Pulmonary artery endothelial cell (primary cell): ENCODE results near the gene PHACTR3. TPM values are rescaled to one million over a fixed set of nuclear protein-coding genes. Genes with fewer than 3 reads are reported as not detected.

Experiments used
- DNase-seq: peaks from one replicate; pipeline ENCODE4 v3.0.0-alpha.2; 2011; ENCODE audit warnings: low read depth, low spot score
- total RNA-seq: library from RNA; depleted of rRNA; stranded (reverse); fragments of >200 nt; gene quantifications from 2 replicates; pipeline ENCODE4 v1.2.3, GENCODE V29; 2014

PHACTR3 gene
- total RNA-seq, 1 donor from 2014 or later = not detected

DNA sequence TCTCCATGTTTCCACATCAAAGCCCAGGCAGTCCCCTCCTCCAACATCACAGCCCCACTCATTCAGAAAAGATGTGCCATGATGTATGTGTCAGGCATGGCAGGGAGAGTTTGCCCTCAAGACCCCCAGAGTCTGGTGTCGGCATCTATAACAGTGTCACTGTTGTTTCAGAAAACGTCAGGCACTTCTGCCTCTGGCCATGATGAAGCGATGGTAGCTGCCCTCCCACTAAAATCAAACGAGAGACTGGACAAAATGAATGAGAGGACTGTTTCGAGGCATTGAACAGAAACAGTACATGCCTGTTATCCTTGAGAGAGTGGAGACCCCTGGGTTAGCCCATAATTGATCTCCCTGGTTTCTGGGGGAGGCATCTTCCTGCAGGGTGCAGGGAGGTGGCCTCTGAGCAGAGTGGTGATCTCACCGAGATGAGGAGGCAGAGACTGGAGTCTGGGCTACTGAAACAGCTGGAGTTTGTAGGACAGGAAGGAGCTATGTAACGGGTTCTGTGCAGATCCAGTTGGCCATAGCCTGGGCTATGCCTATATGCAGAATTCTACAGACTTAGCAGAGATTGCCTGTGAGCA, 184.6 kb downstream of the PHACTR3 start:
- DNase-seq = no peak

DNA sequence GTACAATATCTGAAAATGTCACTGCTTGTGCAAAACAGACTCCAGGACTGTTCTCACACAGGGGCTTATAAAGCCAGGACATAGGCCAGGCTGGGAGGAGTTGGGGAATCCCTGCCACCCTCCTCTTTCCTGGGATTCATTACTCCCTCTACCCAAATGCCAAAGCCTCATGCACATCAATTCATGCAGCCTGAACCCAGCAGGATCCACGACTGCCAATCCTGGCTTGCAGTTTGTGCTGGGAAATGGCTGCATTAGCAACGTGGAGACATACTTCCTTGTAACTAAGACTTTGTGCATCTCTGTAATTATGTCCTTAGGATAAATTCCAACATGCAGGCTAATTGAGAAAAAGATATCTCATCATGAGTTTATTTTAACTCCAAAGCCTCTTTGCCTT, 185.3 kb downstream of the PHACTR3 start:
- no peak for DNase-seq

- DNase-seq = no peak
Measured at GRCh38 chr20:59790346-59790745, 186.0 kb downstream of the PHACTR3 start.

DNA sequence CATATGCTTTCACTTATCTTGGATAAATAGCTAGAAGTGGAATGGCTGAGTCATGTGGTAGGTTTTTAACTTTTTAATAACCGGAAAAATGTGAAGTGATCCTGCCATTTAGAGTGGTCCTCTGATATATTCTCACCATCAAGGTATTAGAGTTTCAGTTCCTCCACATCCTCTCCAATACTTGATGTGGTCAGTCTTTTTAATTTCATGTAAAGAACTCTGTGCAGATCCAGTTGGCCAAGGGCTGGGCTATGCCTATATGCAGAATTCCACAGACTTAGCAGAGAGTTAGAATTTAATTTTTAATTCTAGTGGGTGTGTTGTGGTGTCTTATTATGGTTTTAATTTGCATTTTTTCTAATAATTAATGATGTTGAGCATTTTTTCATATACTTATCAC, 188.0 kb downstream of the PHACTR3 start:
- no peak for DNase-seq

GRCh38 chr20:59794555-59794954, 190.2 kb downstream of the PHACTR3 start:
- no peak for DNase-seq

- DNase-seq = no peak
Measured at GRCh38 chr20:59800309-59800708, 196.0 kb downstream of the PHACTR3 start.

GRCh38 chr20:59802018-59802417, 197.7 kb downstream of the PHACTR3 start:
- no peak for DNase-seq

DNA sequence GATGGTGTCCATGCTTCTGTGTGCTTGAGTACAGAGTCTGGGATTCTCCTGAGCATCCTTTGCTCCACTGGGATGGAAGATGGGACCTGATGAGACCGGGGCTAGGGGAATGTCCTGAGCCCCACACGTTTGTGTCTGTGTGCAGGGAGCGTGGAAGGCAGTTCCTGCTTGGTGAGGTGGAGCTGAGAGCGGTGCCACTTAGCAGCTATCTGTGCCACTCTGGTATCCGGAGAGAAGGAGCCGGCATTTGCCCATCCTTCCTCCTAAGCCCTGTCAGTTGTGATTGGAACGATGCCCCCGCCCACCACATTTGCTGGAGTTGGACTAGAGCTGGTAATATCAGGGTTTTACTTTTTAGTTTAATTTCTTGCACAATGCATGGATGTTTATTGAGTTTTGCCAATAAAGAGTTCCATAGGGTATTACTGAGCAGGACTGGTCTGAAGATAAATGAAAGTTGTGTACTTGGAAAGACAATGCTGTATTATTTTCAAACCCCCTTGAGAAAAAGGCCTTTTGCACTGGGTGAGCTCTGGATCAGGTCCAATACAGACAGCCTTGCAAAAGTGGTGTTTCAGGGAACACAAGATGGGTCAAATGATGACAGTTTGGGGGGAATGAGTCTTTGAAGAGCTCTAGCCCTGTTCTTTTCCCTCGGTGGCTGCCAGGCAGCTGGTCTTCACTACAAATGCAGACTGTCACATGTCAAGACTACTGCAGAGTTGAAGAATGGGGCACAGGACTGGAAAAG, 198.3 kb downstream of the PHACTR3 start:
- no peak for DNase-seq

GRCh38 chr20:59804347-59804746, 200.0 kb downstream of the PHACTR3 start:
- DNase-seq = no peak

DNA sequence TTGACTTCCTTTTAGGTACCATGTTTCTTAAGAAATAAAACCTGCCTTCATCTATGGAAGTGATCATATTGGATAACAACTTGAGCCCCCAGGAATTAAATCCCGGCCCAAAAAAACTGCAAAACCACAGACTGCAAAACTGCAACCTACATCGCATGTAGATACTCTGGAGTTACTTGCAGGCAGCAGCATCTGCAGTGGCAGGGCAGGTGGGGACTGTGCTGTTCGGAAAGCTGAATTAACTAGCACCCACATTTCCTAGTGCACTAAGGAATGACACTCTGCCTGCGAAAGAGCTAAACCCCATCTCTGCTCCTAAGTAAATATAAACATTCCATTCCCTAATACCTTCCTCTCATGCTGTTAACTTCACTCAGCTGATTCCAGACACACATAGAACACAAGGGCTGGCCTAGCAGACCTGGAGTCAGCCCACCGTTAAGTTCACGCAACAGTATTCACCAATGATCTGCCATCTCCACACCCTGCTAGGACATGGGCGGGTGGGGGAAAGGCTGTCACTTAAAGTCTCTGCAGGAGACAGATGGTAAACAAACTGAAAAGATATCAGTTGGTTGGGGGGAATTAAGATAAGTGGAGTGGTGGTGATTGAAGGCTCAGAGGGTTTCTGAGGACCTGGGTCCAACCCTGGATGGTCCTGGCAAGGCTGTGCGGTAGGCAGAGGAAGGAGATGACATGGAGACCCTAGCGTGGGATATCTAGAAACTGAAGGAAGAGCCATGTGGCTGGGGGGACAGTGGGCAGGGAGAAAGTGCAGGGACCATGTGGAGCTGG, 200.7 kb downstream of the PHACTR3 start:
- DNase-seq = no peak

- no peak for DNase-seq
Measured at GRCh38 chr20:59805786-59806577, 201.6 kb downstream of the PHACTR3 start.

DNA sequence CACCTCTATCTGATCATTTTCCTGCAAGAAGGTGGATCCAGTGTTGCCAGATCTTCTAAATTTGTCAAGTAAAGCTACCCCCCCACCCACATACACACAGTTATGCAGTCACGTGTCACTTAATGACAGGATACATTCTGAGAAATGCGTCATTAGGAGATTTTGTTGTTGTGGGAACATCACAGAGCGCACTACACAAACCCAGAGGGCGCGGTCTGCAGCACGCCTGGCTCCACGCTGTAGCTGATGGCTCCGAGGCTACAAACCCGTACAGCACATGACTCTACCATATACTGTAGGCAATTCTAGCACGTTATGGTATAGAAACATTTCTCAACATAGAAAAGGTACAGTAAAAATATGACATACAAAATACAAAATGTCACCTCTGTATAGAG, 202.2 kb downstream of the PHACTR3 start:
- no peak for DNase-seq

GRCh38 chr20:59807909-59808728, 203.8 kb downstream of the PHACTR3 start:
- DNase-seq = no peak

DNA sequence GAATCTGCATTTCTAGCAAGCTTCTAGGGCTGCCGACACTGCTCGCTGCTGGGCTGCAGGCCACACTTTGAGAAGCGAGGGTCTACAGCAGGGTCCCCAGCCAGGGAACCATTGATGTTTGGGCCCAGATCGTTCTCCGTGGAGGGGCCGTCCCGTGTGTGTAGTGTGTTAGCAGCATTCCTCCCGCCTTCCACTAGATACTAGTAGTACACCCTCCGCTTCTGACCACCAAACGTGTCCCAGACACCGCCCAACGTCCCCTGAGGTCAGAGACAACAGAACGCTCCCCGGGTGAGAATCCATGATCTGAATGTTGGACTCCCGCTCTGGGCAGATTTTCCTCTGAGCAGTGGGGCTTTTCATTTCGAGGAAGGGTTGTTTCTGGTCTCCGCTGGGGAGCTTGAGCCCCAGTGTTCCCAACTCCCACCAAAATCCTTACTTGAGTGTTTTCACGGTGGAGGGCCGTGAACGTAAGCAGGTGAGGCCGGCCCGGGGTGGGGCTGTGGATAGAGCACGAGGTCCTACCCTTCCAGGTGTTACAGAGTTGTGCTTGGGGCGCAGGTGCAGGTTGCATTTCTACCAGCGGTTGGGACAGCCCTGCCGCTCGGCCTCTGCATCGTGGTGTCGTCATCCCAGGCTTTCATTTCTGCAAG, 204.5 kb downstream of the PHACTR3 start:
- no peak for DNase-seq

GRCh38 chr20:59809630-59810448, 205.5 kb downstream of the PHACTR3 start:
- no peak for DNase-seq

DNA sequence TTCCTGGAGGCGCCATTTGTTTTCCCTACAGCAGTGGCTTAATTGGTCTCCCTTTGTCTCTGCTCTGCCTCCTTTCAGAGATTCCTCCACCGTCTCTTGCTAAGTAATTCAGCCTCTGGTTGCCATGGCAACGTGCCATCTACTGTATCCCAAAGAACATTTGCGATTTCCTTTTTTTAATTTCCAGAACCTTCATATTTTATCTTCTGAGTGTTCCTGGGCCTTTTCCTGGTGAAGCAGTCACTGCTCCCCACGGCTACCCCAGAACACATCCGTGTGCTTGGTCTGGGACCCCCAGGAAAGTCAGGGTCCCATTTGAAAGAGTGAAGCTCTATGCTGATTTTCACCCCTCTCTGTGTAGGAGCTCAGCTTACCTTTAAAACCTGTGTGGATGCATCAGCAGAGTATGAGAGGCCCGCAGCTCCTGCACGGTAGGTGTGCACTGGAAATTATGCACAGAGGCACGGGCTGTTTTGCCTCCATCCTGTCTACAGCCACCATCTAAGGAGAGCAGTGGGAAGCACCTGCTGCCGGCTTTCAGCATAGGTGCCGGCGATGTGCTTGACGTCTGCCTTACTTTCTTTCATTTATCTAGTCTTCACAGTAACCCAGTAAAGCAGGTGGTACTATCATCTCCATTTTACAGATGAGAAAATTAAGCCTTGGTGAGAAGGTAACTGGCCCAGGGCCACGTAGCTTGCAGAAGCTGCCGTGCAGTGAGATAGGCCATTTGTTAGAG, 206.3 kb downstream of the PHACTR3 start:
- no peak for DNase-seq

DNA sequence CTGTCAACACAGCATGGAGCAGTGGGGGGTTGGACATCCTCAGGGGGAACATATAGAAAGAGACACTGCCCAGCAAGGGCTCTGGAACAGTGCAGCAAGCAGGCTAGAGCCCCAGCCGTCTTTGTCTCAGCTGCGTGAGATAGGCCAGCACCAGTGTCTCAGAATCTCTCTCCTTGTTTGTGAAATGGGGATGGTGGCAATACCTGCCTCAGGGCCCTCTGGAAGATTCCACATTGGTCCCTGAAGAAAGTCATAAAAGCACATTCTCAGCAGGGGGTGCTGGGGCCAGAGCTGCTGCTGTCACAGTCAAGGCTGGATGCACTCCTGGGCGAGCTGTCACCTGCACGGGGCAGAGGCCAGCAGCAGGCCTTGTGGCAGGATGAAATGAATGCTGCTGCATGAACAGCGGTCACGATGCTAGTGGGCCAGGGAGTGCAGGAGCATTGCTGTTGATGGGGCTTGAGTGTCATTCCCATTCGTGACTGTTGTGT, 207.4 kb downstream of the PHACTR3 start:
- DNase-seq = no peak

GRCh38 chr20:59812286-59813125, 208.2 kb downstream of the PHACTR3 start:
- DNase-seq = no peak
